GM20000 (cell line): ENCODE data around the gene EFNB2.

Experiments used
- DNase-seq: peaks from one replicate; pipeline ENCODE4 v3.0.0; 2012; ENCODE audit warnings: low spot score
- CTCF ChIP-seq: IDR thresholded peaks from 2 replicates; pipeline ENCODE4 v1.5.1; 2012; ENCODE audit warnings: mild to moderate bottlenecking, control low read depth; ENCODE audit errors: extremely low read depth, missing control alignments

The EFNB2 gene

GRCh38 chr13:106569233-106570095 lies 34.0 kb upstream of the EFNB2 start:
- DNase-seq: no peak
- TF ChIP-seq CTCF: no peak

GRCh38 chr13:106568299-106569003 lies 33.0 kb upstream of the EFNB2 start:
- no peak for DNase-seq
- no peak for TF ChIP-seq CTCF

GRCh38 chr13:106567474-106568298 lies 32.2 kb upstream of the EFNB2 start, which contains the start of gene ARGLU1:
TSS of gene ARGLU1 (minus strand) at chr13:106568137. CDS start at chr13:106567919, 218 bp downstream.
- peak; percentile 93 for DNase-seq
- TF ChIP-seq CTCF: no peak

GRCh38 chr13:106566641-106567473 lies 31.4 kb upstream of the EFNB2 start:
- DNase-seq: peak; percentile 71

GRCh38 chr13:106565127-106565775 lies 29.8 kb upstream of the EFNB2 start:
- TF ChIP-seq CTCF: no peak
- no peak for DNase-seq

More at GRCh38 chr13:106566641-106567473, 31.4 kb upstream of the EFNB2 start:
- no peak for TF ChIP-seq CTCF

- no peak for DNase-seq
- TF ChIP-seq CTCF: no peak
Observed at GRCh38 chr13:106562301-106562700, 26.8 kb upstream of the EFNB2 start.
